IMR-90 (cell line): ENCODE results near the gene FYCO1. TPM values are rescaled to one million over a fixed set of nuclear protein-coding genes. Genes with fewer than 3 reads are reported as not detected.

ENCODE experiments used
- ATAC-seq: fragments of 200-7000 bp; cut with Tn5 transposase; 2 replicates; pipeline ENCODE4 v1.9.1; 2020; ENCODE audit warnings: low read depth, mild to moderate bottlenecking, moderate library complexity
- BruUV-seq: library from RNA; stranded (reverse); fragments of 400-500 nt; replicated peaks from 2 replicates; lab custom pipeline; 2021; lab: Mats Ljungman, UMichigan
- CTCF ChIA-PET: fragments of 300-600 bp; formaldehyde crosslinking; extraction: SDS; loops from one replicate; lab custom pipeline; 2021; ENCODE audit warnings: antibody characterized with exemption; lab: Yijun Ruan, JAX
- POLR2A ChIA-PET: fragments of 300-600 bp; sonication (Branson Sonifier 250); formaldehyde crosslinking; loops from one replicate; lab custom pipeline; 2022; ENCODE audit warnings: antibody characterized with exemption; ENCODE audit not compliant: unreplicated experiment; lab: Charles Lee
- DNase-seq: peaks from one replicate; pipeline ENCODE4 v3.0.0; 2013
- H2AFZ ChIP-seq: replicated peaks from 2 replicates; pipeline ENCODE3; 2013; ENCODE audit warnings: low read length, mild to moderate bottlenecking; ENCODE audit not compliant: poor library complexity
- H2AK5ac ChIP-seq: 2 replicates; pipeline ENCODE4 v1.6.1; 2013; ENCODE audit warnings: low read depth, low read length, inconsistent platforms
- H2AK9ac ChIP-seq: replicated peaks from 2 replicates; pipeline ENCODE3; 2013; ENCODE audit warnings: mild to moderate bottlenecking, low read depth, low read length, moderate library complexity; ENCODE audit not compliant: poor library complexity
- H2BK120ac ChIP-seq: 2 replicates; pipeline ENCODE4 v1.6.1; 2013; ENCODE audit warnings: low read depth, low read length, inconsistent platforms
- H2BK15ac ChIP-seq: 3 replicates; pipeline ENCODE4 v1.6.1; 2013; ENCODE audit warnings: low read depth, low read length, inconsistent platforms
- H2BK20ac ChIP-seq: 2 replicates; pipeline ENCODE4 v1.6.1; 2013; ENCODE audit warnings: low read depth, mild to moderate bottlenecking, inconsistent platforms, low read length, moderate library complexity
- H2BK5ac ChIP-seq: 2 replicates; pipeline ENCODE4 v1.6.1; 2013; ENCODE audit warnings: mild to moderate bottlenecking, low read depth, low read length, inconsistent platforms; ENCODE audit not compliant: poor library complexity, severe bottlenecking
- H3K14ac ChIP-seq: replicated peaks from 2 replicates; pipeline ENCODE4 v1.6.1; 2013; ENCODE audit warnings: low read depth, low read length, inconsistent platforms
- H3K18ac ChIP-seq: 2 replicates; pipeline ENCODE4 v1.6.1; 2013; ENCODE audit warnings: low read depth, low read length, control low read depth
- H3K23ac ChIP-seq: 2 replicates; pipeline ENCODE4 v1.6.1; 2013; ENCODE audit warnings: low read depth, low read length, inconsistent platforms
- H3K27ac ChIP-seq: 2 replicates; pipeline ENCODE4 v1.5.1; 2013; ENCODE audit warnings: mild to moderate bottlenecking, control low read depth, low read length; ENCODE audit not compliant: insufficient read depth
- H3K27me3 ChIP-seq: 2 replicates; pipeline ENCODE4 v1.6.1; 2013; ENCODE audit warnings: low read length; ENCODE audit not compliant: control insufficient read depth, insufficient read depth
- H3K36me3 ChIP-seq: 2 replicates; pipeline ENCODE4 v1.6.1; 2013; ENCODE audit warnings: low read length, mixed read lengths; ENCODE audit not compliant: control insufficient read depth, insufficient read depth
- H3K4ac ChIP-seq: 2 replicates; pipeline ENCODE4 v1.6.1; 2013; ENCODE audit warnings: low read depth, low read length, inconsistent platforms
- H3K4me1 ChIP-seq: 2 replicates; pipeline ENCODE4 v1.6.1; 2013; ENCODE audit warnings: low read length, mixed read lengths; ENCODE audit not compliant: control insufficient read depth, insufficient read depth
- H3K4me2 ChIP-seq: 2 replicates; pipeline ENCODE4 v1.6.1; 2013; ENCODE audit warnings: low read depth, mild to moderate bottlenecking, control low read depth, low read length, moderate library complexity
- H3K4me3 ChIP-seq: 2 replicates; pipeline ENCODE4 v1.5.1; 2013; ENCODE audit warnings: low read depth, mild to moderate bottlenecking, control low read depth, low read length, moderate library complexity; ENCODE audit not compliant: insufficient read depth
- H3K56ac ChIP-seq: 2 replicates; pipeline ENCODE4 v1.6.1; 2013; ENCODE audit warnings: low read length, inconsistent platforms; ENCODE audit not compliant: insufficient read depth; ENCODE audit errors: extremely low read depth
- H3K79me1 ChIP-seq, 2 experiments: 2 replicates each; pipeline ENCODE4 v1.6.1; 2013; ENCODE audit warnings: low read length in 2 of 2, inconsistent platforms in 1 of 2, low read depth in 1 of 2
- H3K9ac ChIP-seq: 2 replicates; pipeline ENCODE4 v1.6.1; 2013; ENCODE audit warnings: low read depth, low read length, control low read depth
- H3K9me1 ChIP-seq: 2 replicates; pipeline ENCODE4 v1.6.1; 2013; ENCODE audit warnings: low read length, inconsistent platforms; ENCODE audit not compliant: insufficient read depth
- H3K9me3 ChIP-seq: 2 replicates; pipeline ENCODE4 v1.6.1; 2013; ENCODE audit warnings: low read length; ENCODE audit not compliant: control insufficient read depth, insufficient read depth
- H4K20me1 ChIP-seq: 2 replicates; pipeline ENCODE4 v1.6.1; 2013; ENCODE audit warnings: low read length, inconsistent platforms; ENCODE audit not compliant: insufficient read depth
- H4K5ac ChIP-seq: 2 replicates; pipeline ENCODE4 v1.6.1; 2013; ENCODE audit warnings: mild to moderate bottlenecking, low read depth, low read length, control low read depth
- H4K8ac ChIP-seq, 2 experiments: 2 replicates each; pipeline ENCODE4 v1.6.1; 2013; ENCODE audit warnings: low read depth in 2 of 2, low read length in 2 of 2, control low read depth in 1 of 2, inconsistent platforms in 1 of 2
- H4K91ac ChIP-seq: 2 replicates; pipeline ENCODE4 v1.6.1; 2013; ENCODE audit warnings: low read depth, low read length, inconsistent platforms; ENCODE audit not compliant: insufficient read depth
- WGBS, 2 experiments: methylation state at CpG; one replicate each; pipeline versions ENCODE4 v1.1.5 to v1.1.7; 2013; ENCODE audit warnings: missing lambda C conversion rate in 2 of 2; ENCODE audit not compliant: insufficient read length in 1 of 2; ENCODE audit errors: extremely low coverage in 2 of 2; 5-methylcytosine and 5-hydroxymethylcytosine counted together
- dilution Hi-C: fragments of 300-500 bp; cut with HindIII; formaldehyde crosslinking; loops from one replicate; pipeline ENCODE4 v1.14.3; 2018; ENCODE audit warnings: low sequenced_read_pairs; ENCODE audit not compliant: unreplicated experiment
- in situ Hi-C: fragments of 300-500 bp; cut with MboI; formaldehyde crosslinking; loops from 3 replicates; pipeline ENCODE4 v1.14.3; 2019; ENCODE audit warnings: low sequenced_read_pairs, inconsistent platforms, mixed read lengths
- intact Hi-C: fragments of 100-400 bp; cut with micrococcal nuclease; formaldehyde crosslinking; loops from 2 replicates; pipeline ENCODE4 v1.10.0; 2022
- polyA plus RNA-seq, 3 experiments: library from polyadenylated mRNA; depleted of rRNA; stranded (reverse); fragments of >200 nt; gene quantifications; 2 replicates each; pipeline ENCODE4 v1.2.3, GENCODE V29; 2012; ENCODE audit warnings: low replicate concordance in 1 of 3
- total RNA-seq: library from RNA; depleted of rRNA; stranded (reverse); fragments of >200 nt; gene quantifications from 2 replicates; pipeline ENCODE4 v1.2.3, GENCODE V29; 2012
- TF ChIP-seq, protein P1 (sequence below): fragments of 150-350 bp; IDR thresholded peaks from 2 replicates; pipeline ENCODE4 v1.6.1; 2016; ENCODE audit warnings: low read depth, mild to moderate bottlenecking, low read length, moderate library complexity, borderline replicate concordance

FYCO1 gene
- total and polyA plus RNA-seq, 2 of the 4 experiments (the other 2 are of a cell fraction): 13.7 to 20.1 TPM

DNA sequence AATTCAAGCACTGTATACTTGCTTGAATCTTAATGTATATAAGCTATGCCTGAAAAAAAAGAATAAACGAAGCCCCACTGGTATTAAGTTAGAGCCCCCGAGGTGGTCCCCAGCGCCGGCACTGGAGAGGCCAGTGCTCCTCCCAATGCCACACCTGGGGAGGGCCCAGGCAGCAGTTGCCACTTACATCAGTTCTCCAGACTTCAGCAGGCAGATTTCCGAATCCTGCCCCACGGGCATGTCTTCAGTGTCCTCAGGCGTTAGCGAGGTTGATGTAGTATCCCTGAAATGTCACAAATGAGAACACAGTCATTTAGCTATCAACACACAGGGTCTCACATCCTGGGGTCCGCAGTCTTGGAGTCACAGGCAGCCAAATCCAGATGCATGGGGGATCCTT lies 59.4 kb downstream of the FYCO1 start:
- in situ Hi-C loops (no loop called here), intact Hi-C loops (no loop called here), dilution Hi-C loops (no loop called here)
- TF ChIP-seq, protein P1, sequence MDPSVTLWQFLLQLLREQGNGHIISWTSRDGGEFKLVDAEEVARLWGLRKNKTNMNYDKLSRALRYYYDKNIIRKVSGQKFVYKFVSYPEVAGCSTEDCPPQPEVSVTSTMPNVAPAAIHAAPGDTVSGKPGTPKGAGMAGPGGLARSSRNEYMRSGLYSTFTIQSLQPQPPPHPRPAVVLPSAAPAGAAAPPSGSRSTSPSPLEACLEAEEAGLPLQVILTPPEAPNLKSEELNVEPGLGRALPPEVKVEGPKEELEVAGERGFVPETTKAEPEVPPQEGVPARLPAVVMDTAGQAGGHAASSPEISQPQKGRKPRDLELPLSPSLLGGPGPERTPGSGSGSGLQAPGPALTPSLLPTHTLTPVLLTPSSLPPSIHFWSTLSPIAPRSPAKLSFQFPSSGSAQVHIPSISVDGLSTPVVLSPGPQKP: no peak
- no TSS peak for BruUV-seq
- no peak overlapping the region for H2BK5ac ChIP-seq
- no peak for DNase-seq
- H2AK9ac ChIP-seq: no peak overlapping the region
- WGBS, 2 experiments: 77% methylated on average over 4 of the region's 9 CpGs; no CpG with 5 or more reads in 1 of the 2 experiments
- H3K27me3 ChIP-seq: no peaks in the 10 kb centered on the region
- no peak overlapping the region for H3K18ac ChIP-seq
- H3K4ac ChIP-seq: no peak overlapping the region
- H3K9me3 ChIP-seq: peaks cover 4% of the 10 kb centered on the region; the same call in 1 of the 2 replicates
- H4K8ac ChIP-seq: no peak overlapping the region
- H4K91ac ChIP-seq: no peak overlapping the region
- H2AFZ ChIP-seq: no peak overlapping the region
- no peaks in the 10 kb centered on the region for H3K79me1 ChIP-seq
- H3K9ac ChIP-seq: no peak overlapping the region
- H2BK20ac ChIP-seq: no peak overlapping the region
- peaks cover 18% of the 10 kb centered on the region for H3K36me3 ChIP-seq
- H3K4me1 ChIP-seq: peaks cover 2% of the 10 kb centered on the region
- CTCF ChIA-PET: no interaction called here
- H3K56ac ChIP-seq: no peak overlapping the region
- H3K9me1 ChIP-seq: peaks cover 5% of the 10 kb centered on the region; the same call in 1 of the 2 replicates
- H3K14ac ChIP-seq: no peak overlapping the region
- POLR2A ChIA-PET: no interaction called here
- H2BK120ac ChIP-seq: no peak overlapping the region
- no peak overlapping the region for H4K5ac ChIP-seq
- no peak overlapping the region for H3K4me3 ChIP-seq
- no peak overlapping the region for H2BK15ac ChIP-seq
- H3K23ac ChIP-seq: no peak overlapping the region
- H3K27ac ChIP-seq: no peak overlapping the region
- no peak overlapping the region for H3K4me2 ChIP-seq
- H4K20me1 ChIP-seq: no peaks in the 10 kb centered on the region
- ATAC-seq: no peak
- no peak overlapping the region for H2AK5ac ChIP-seq
